DOHH2 (cell line): Measurements from ENCODE around the gene DNAH2.

Experiments used
- H3F3A ChIP-seq: fragments of 200-600 bp; sonication (generic), shearing (Covaris generic); 2 replicates; pipeline ENCODE4 v1.6.0; 2016; ENCODE audit warnings: antibody characterized with exemption, mild to moderate bottlenecking; ENCODE audit not compliant: control insufficient read depth, insufficient read depth
- H3K27ac ChIP-seq: fragments of 200-600 bp; sonication (generic); 2 replicates; pipeline ENCODE4 v1.5.1; 2014; ENCODE audit warnings: low read depth, mild to moderate bottlenecking, low read length, moderate library complexity
- H3K27me3 ChIP-seq: fragments of 200-600 bp; sonication (generic); 2 replicates; pipeline ENCODE4 v1.6.1; 2014; ENCODE audit warnings: mild to moderate bottlenecking, low read length, mixed read lengths; ENCODE audit not compliant: control insufficient read depth
- H3K36me3 ChIP-seq: fragments of 200-600 bp; sonication (generic); 2 replicates; pipeline ENCODE4 v1.6.1; 2014; ENCODE audit warnings: mild to moderate bottlenecking, low read length, moderate library complexity, mixed read lengths; ENCODE audit not compliant: control insufficient read depth
- H3K4me1 ChIP-seq: fragments of 200-600 bp; sonication (generic); 2 replicates; pipeline ENCODE4 v1.6.1; 2014; ENCODE audit warnings: mild to moderate bottlenecking, low read length, mixed read lengths; ENCODE audit not compliant: control insufficient read depth
- H3K4me2 ChIP-seq: fragments of 200-600 bp; sonication (generic); 2 replicates; pipeline ENCODE4 v1.6.0; 2014; ENCODE audit warnings: mild to moderate bottlenecking, low read length, moderate library complexity
- H3K4me3 ChIP-seq: fragments of 200-600 bp; sonication (generic); 2 replicates; pipeline ENCODE4 v1.5.1; 2014; ENCODE audit warnings: mild to moderate bottlenecking, low read length, mixed read lengths
- H3K79me2 ChIP-seq: fragments of 200-600 bp; sonication (generic); 2 replicates; pipeline ENCODE4 v1.6.1; 2014; ENCODE audit warnings: mild to moderate bottlenecking, low read length, mixed read lengths; ENCODE audit not compliant: control insufficient read depth
- H3K9me2 ChIP-seq: fragments of 200-600 bp; sonication (generic); replicated peaks from 2 replicates; pipeline ENCODE4 v1.6.1; 2014; ENCODE audit warnings: mild to moderate bottlenecking, low read length, mixed read lengths; ENCODE audit not compliant: control insufficient read depth
- H3K9me3 ChIP-seq: fragments of 200-600 bp; sonication (generic); 2 replicates; pipeline ENCODE4 v1.6.1; 2014; ENCODE audit warnings: antibody characterized with exemption, low read length, mixed read lengths; ENCODE audit not compliant: control insufficient read depth, insufficient read depth
- H4K20me1 ChIP-seq: fragments of 200-600 bp; sonication (generic); 2 replicates; pipeline ENCODE4 v1.6.0; 2014; ENCODE audit warnings: low read depth, mild to moderate bottlenecking, antibody characterized with exemption, low read length, moderate library complexity; ENCODE audit not compliant: control insufficient read depth, insufficient read depth
- EZH2phosphoT487 ChIP-seq: fragments of 200-600 bp; sonication (generic); IDR thresholded peaks from 2 replicates; pipeline ENCODE4 v1.6.1; 2017; ENCODE audit warnings: borderline replicate concordance, mild to moderate bottlenecking, antibody characterized with exemption, low read length, moderate library complexity, mixed read lengths
- TF ChIP-seq, protein P1 (sequence below): fragments of 200-600 bp; sonication (generic); IDR thresholded peaks from one replicate; pipeline ENCODE4 v1.5.1; 2014; ENCODE audit warnings: antibody characterized with exemption, mild to moderate bottlenecking, low read depth, low read length; ENCODE audit not compliant: poor library complexity, severe bottlenecking

The DNAH2 gene

DNA sequence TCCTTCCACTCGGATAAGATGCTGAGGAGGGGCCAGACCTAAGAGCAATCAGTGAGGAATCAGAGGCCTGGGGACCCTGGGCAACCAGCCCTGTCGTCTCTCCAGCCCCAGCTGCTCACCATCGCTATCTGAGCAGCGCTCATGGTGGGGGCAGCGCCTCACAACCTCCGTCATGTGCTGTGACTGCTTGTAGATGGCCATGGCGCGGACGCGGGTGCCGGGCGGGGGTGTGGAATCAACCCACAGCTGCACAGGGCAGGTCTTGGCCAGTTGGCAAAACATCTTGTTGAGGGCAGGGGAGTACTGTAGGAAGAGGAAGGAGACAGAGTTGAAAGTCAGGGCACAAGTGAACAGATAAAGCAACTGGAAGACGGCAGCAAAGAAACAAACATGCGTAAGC is 42.6 kb upstream of the DNAH2 start:
- Histone ChIP-seq H3K9me3 (peaks cover 8% of the 10 kb centered on the region), H3K4me3 (no peak overlapping the region), H3K79me2 (peaks cover 29% of the 10 kb centered on the region), H3K9me2 (no peaks in the 10 kb centered on the region), H3K36me3 (peaks cover 75% of the 10 kb centered on the region), H3K27ac (no peak overlapping the region), H3K4me1 (no peaks in the 10 kb centered on the region), H3K27me3 (no peaks in the 10 kb centered on the region), H3K4me2 (no peak overlapping the region), H3F3A (no peaks in the 10 kb centered on the region), H4K20me1 (no peaks in the 10 kb centered on the region)
- TF ChIP-seq, protein P1, sequence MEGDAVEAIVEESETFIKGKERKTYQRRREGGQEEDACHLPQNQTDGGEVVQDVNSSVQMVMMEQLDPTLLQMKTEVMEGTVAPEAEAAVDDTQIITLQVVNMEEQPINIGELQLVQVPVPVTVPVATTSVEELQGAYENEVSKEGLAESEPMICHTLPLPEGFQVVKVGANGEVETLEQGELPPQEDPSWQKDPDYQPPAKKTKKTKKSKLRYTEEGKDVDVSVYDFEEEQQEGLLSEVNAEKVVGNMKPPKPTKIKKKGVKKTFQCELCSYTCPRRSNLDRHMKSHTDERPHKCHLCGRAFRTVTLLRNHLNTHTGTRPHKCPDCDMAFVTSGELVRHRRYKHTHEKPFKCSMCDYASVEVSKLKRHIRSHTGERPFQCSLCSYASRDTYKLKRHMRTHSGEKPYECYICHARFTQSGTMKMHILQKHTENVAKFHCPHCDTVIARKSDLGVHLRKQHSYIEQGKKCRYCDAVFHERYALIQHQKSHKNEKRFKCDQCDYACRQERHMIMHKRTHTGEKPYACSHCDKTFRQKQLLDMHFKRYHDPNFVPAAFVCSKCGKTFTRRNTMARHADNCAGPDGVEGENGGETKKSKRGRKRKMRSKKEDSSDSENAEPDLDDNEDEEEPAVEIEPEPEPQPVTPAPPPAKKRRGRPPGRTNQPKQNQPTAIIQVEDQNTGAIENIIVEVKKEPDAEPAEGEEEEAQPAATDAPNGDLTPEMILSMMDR: no peak
- no peak for TF ChIP-seq EZH2phosphoT487

DNA sequence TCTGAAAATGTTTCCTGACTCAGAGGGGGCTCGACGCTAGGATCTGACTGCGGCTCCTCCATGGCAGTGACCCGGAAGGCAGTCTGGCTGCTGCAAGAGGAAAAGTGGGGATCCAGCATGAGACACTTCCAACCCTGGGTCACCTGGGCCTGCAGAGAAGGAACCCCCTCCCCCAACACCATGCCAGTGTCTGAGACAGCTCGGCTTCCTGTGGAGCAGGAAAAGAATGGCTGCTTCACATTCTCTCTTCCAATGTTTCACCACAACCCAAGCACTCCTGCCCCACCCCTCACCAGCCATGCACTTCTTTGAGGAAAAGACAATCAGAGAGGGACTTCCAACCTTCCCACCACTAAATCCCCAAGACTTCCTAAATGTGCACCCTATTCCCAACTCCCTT is 41.0 kb upstream of the DNAH2 start:
- Histone ChIP-seq H3K9me3 (peaks cover 8% of the 10 kb centered on the region), H3K4me1 (no peaks in the 10 kb centered on the region), H3K4me2 (no peak overlapping the region), H3F3A (no peaks in the 10 kb centered on the region), H3K9me2 (no peaks in the 10 kb centered on the region), H3K79me2 (peaks cover 44% of the 10 kb centered on the region), H3K27ac (no peak overlapping the region), H3K4me3 (no peak overlapping the region), H3K27me3 (no peaks in the 10 kb centered on the region), H4K20me1 (no peaks in the 10 kb centered on the region), H3K36me3 (peaks cover 63% of the 10 kb centered on the region)
- TF ChIP-seq EZH2phosphoT487: no peak
- TF ChIP-seq, protein P1: no peak

DNA sequence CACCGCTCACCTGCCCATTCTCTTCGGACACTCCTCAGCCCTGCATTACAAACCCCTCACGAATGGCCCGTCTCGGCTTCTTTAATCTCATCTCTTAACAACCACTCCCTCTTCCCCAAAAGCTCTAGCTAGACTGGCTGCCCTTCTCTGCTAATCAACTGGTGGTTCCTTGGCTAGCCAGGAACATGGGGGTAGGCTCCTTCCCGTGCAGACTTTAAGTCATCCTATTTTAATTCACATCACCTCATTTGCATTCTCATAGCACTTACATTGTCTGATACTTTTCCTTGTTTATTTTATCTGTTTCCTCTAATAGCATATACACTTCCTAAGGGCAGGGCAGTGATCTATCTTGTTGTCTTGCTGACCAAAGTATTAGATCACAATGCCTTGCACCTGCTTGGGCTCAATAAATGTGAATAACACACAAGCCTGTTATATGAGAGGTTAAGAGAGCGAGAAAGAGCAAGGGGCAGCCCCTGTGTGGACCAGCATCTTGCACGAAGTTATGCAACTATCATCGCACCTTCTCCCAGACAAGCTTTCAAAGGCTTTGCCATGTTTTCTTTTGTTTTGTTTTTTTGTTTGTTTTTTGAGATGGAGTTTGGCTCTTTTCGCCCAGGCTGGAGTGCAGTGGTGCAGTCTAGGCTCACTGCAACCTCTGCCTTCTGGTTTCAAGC is 40.0 kb upstream of the DNAH2 start:
- no peaks in the 10 kb centered on the region for H3K4me1 ChIP-seq
- TF ChIP-seq, protein P1: no peak
- TF ChIP-seq EZH2phosphoT487: no peak
- H3K79me2 ChIP-seq: peaks cover 54% of the 10 kb centered on the region
- no peak overlapping the region for H3K27ac ChIP-seq
- H3K27me3 ChIP-seq: no peaks in the 10 kb centered on the region
- no peak overlapping the region for H3K4me2 ChIP-seq
- H3K4me3 ChIP-seq: no peak overlapping the region
- H4K20me1 ChIP-seq: peaks cover 2% of the 10 kb centered on the region; the same call in 1 of the 2 replicates
- no peaks in the 10 kb centered on the region for H3F3A ChIP-seq
- no peaks in the 10 kb centered on the region for H3K9me2 ChIP-seq
- peaks cover 60% of the 10 kb centered on the region for H3K36me3 ChIP-seq
- H3K9me3 ChIP-seq: peaks cover 8% of the 10 kb centered on the region
